H1 (cell line): ENCODE measurements around the gene TBC1D16.

Experiments
- TCF12 ChIP-seq: IDR thresholded peaks from 2 replicates; pipeline ENCODE4 v1.6.1; 2011; ENCODE audit warnings: low read depth, mild to moderate bottlenecking, low read length
- YY1 ChIP-seq: IDR thresholded peaks from 2 replicates; pipeline ENCODE4 v1.6.1; 2011; ENCODE audit warnings: low read depth, mild to moderate bottlenecking, low read length

DNA sequence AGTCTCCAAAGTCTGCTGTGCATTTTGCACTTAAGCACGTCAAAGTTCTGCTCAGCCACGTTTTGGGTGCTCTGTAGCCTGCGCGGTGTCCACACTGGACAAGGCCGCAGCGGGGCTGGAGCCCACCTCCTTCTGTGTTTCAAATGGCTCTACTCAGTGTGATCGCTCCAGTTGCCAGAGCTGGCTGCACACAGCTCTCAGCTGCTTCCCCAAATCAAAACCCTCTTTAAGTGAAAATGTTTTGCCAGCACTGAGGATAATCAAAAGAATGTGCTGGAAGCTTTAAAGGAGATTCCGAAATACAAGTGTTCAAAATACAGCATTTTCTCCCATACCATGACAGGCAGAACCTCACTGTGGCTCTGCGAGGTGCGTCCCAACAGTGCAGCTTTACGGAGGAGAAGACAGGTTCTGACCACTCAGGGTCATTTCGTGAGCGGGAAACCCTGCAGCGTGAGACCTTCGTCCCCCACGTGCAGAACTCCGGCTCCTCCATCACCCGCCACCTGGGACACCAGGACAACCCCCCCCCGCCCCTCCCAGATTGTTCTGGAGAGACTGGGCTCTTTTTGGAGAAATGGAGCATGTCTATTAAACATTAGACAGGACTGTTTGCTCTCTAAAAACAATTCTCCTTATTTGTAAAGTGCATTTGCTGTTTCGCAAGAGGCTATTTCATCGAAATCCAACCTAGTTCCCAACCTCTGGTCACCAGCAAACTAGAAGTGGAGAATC lies 16.6 kb downstream of the TBC1D16 start:
- TF ChIP-seq YY1: no peak
- TF ChIP-seq TCF12: no peak
